Measurements from ENCODE around the gene SEC14L5.

DNA sequence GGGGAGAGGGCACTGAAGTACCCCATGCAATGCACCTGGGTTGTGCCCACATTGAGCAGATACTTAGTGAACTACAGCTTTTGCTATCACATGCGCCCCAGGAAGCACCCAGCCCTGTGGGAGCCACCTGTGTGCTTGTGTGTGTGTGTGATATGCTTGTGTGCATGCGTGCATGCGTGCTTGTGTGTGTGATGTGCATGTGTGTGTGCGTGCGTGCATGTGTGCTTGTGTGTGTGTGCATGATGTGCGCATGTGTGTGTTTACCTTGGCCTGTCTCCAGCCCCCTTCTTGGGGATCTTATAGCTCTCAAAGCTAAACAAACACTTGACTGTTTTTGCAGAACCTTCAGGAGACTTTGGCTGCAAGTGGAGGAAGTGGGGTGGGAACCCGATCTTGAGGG is 106.8 kb downstream of the SEC14L5 start:
- TF ChIP-seq, protein P1, sequence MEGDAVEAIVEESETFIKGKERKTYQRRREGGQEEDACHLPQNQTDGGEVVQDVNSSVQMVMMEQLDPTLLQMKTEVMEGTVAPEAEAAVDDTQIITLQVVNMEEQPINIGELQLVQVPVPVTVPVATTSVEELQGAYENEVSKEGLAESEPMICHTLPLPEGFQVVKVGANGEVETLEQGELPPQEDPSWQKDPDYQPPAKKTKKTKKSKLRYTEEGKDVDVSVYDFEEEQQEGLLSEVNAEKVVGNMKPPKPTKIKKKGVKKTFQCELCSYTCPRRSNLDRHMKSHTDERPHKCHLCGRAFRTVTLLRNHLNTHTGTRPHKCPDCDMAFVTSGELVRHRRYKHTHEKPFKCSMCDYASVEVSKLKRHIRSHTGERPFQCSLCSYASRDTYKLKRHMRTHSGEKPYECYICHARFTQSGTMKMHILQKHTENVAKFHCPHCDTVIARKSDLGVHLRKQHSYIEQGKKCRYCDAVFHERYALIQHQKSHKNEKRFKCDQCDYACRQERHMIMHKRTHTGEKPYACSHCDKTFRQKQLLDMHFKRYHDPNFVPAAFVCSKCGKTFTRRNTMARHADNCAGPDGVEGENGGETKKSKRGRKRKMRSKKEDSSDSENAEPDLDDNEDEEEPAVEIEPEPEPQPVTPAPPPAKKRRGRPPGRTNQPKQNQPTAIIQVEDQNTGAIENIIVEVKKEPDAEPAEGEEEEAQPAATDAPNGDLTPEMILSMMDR (IDR thresholded peaks at IDR 0.05; ENCODE audit: low read depth, low read length) = no peak
- TF ChIP-seq EZH2phosphoT487 (IDR thresholded peaks at IDR 0.05; ENCODE audit: low read depth) = no peak

All from OCI-LY3 (cell line).